K562 (cell line): ENCODE results near the gene HOXB6. TPM values are rescaled to one million over a fixed set of nuclear protein-coding genes. Genes with fewer than 3 reads are reported as not detected.
A peak's percentile ranks its signal among the peaks of the same experiment; 100 is the strongest.

Experiments used
- CREM ChIP-seq: IDR thresholded peaks from 2 replicates; pipeline ENCODE4 v1.6.1; 2014; ENCODE audit warnings: antibody characterized with exemption, low read depth
- ELF4 ChIP-seq: fragments of 450-650 bp; formaldehyde crosslinking; IDR thresholded peaks from 2 replicates; pipeline ENCODE4 v1.4.0; 2022; ENCODE audit warnings: missing genetic modification characterization
- MTA1 ChIP-seq: fragments of 450-650 bp; IDR thresholded peaks from 2 replicates; pipeline ENCODE4 v1.6.1; 2017; ENCODE audit warnings: borderline replicate concordance
- NFE2L1 ChIP-seq: fragments of 450-650 bp; IDR thresholded peaks from 2 replicates; pipeline ENCODE4 v1.6.1; 2016; ENCODE audit warnings: missing genetic modification characterization, low read depth, mild to moderate bottlenecking, missing compliant biosample characterization, moderate library complexity, borderline replicate concordance
- PML ChIP-seq: IDR thresholded peaks from 2 replicates; pipeline ENCODE4 v1.6.1; 2012; ENCODE audit warnings: low read length, inconsistent platforms
- RUNX1 ChIP-seq: sonication (generic); IDR thresholded peaks from 2 replicates; pipeline ENCODE4 v1.6.1; 2016; ENCODE audit warnings: antibody characterized with exemption, low read depth
- STAG1 ChIP-seq: sonication (generic); formaldehyde crosslinking; IDR thresholded peaks from 2 replicates; pipeline ENCODE4 v1.5.0; 2020; ENCODE audit warnings: missing genetic modification reagents, borderline replicate concordance
- TCF7L2 ChIP-seq: fragments of 150-350 bp; IDR thresholded peaks from 2 replicates; pipeline ENCODE4 v1.6.1; 2016; ENCODE audit warnings: low read depth, mild to moderate bottlenecking, low read length, moderate library complexity
- TEAD4 ChIP-seq, 2 experiments: sonication (generic) in 1 of 2; formaldehyde crosslinking in 1 of 2; IDR thresholded peaks; 2 replicates each; pipeline versions ENCODE4 v1.6.1 to v1.8.0; 2012 to 2022; ENCODE audit warnings: borderline replicate concordance in 1 of 2, inconsistent platforms in 1 of 2, low read length in 1 of 2, mild to moderate bottlenecking in 1 of 2, missing genetic modification reagents in 1 of 2
- TRIM28 ChIP-seq: fragments of 450-650 bp; IDR thresholded peaks from 2 replicates; pipeline ENCODE4 v1.6.1; 2017
- ZNF121 ChIP-seq: sonication (generic); formaldehyde crosslinking; conservative IDR thresholded peaks from 2 replicates; pipeline ENCODE4 v1.8.0; 2022; ENCODE audit warnings: missing genetic modification reagents
- ZNF24 ChIP-seq: fragments of 450-650 bp; IDR thresholded peaks from 2 replicates; pipeline ENCODE4 v1.6.1; 2016
- ZNF436 ChIP-seq: fragments of 250-450, 450-650 bp; sonication (Bioruptor Pico); formaldehyde crosslinking; IDR thresholded peaks from 2 replicates; pipeline ENCODE4 v1.7.0; 2020; ENCODE audit warnings: mild to moderate bottlenecking
- ZNF696 ChIP-seq: fragments of 250-450 bp; sonication (Bioruptor Pico); conservative IDR thresholded peaks from 2 replicates; pipeline ENCODE4 v1.4.0; 2020; ENCODE audit warnings: mild to moderate bottlenecking, moderate library complexity
- polyA plus RNA-seq, 8 experiments: library from polyadenylated mRNA; depleted of rRNA in 4 of 8; stranded (reverse) in 5 of 8; unstranded in 3 of 8; fragments of >200 nt; fragmentation: Nextera tagmentation in 2 of 8; fragmentation: Illumina TruSeq in 1 of 8; extraction: Ambion mirVana in 2 of 8; extraction: Trizol in 1 of 8; gene quantifications; 2 replicates each; pipeline versions ENCODE4 v1.2.1 to v1.2.3, GENCODE V29; 2011 to 2014; ENCODE audit warnings: inconsistent platforms in 1 of 8, missing spikeins in 1 of 8
- total RNA-seq, 7 experiments: library from RNA; depleted of rRNA in 6 of 7; stranded (reverse); fragments of >200 nt in 6 of 7; fragmentation: Illumina TruSeq in 2 of 7; extraction: Trizol in 2 of 7; gene quantifications; 2 replicates each; pipeline versions ENCODE4 v1.2.1 to v1.2.3, GENCODE V29; 2011 to 2021; ENCODE audit warnings: low replicate concordance in 1 of 7
- TF ChIP-seq, protein P1 (sequence below): fragments of 250-450 bp; sonication (Bioruptor Pico); IDR thresholded peaks from 2 replicates; pipeline ENCODE4 v1.4.0; 2020; ENCODE audit warnings: borderline replicate concordance
- TF ChIP-seq, protein P2 (sequence below): sonication (generic); formaldehyde crosslinking; IDR thresholded peaks from 2 replicates; pipeline ENCODE4 v1.8.0; 2023; ENCODE audit warnings: mild to moderate bottlenecking, missing genetic modification reagents
- TF ChIP-seq, protein P3 (sequence below), 2 experiments: fragments of 150-350 bp in 1 of 2; IDR thresholded peaks; 2 replicates each; pipeline ENCODE4 v1.6.1; 2012 to 2016; ENCODE audit warnings: low read depth in 2 of 2, low read length in 2 of 2, mild to moderate bottlenecking in 1 of 2, moderate library complexity in 1 of 2

The HOXB6 gene
- total and polyA plus RNA-seq, 9 of the 15 experiments (the other 6 are each of a cell fraction or from before 2014, with no cell fraction given): 1.2 to 14.8 (median 4.9) TPM

DNA sequence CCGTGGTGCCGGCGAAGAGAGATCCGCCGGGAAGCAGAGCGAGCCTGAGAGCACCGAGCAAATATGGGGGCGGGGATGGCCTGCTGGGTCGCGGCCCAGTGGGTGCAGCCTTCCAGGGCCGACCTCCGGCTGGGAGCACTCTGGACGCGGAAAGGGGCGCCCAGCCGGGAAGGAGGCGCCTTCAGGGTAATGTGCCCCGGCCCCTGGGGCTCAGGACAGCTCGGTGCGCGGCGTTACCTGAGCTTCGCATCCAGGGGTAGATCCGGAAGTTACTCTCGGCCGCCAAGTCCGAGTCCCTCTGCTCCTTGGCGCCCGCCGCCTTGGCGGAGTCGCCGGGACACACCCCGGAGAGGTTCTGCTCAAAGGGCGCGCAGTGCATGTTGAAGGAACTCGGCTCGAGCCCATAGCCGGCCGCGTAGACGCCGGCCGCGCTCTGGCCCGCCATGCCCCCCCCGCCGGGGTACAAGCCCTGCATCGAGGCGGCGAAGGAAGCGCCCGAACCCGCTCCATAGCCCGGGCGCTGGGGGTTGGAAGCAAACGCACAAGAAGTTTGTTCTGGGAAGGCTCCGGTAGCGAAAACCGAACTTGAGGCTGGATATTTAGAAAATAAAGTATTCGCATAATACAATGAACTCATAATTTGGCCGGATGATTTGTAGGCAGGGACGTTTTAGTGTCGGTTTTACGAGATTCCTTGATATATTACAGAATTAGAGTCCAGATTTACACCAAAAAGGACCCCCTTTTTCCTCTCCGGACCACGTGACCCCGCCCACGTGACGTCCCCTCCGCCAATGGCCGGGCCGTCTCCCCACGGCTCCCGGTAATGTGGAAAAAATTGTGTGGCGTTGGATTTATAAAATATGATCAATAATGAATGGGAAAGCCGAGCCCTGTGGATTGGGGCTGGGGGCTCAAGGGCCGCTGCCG is 5.8 kb upstream of the HOXB6 start, which contains the start of gene HOXB7 (continued):
- TF ChIP-seq, protein P1, sequence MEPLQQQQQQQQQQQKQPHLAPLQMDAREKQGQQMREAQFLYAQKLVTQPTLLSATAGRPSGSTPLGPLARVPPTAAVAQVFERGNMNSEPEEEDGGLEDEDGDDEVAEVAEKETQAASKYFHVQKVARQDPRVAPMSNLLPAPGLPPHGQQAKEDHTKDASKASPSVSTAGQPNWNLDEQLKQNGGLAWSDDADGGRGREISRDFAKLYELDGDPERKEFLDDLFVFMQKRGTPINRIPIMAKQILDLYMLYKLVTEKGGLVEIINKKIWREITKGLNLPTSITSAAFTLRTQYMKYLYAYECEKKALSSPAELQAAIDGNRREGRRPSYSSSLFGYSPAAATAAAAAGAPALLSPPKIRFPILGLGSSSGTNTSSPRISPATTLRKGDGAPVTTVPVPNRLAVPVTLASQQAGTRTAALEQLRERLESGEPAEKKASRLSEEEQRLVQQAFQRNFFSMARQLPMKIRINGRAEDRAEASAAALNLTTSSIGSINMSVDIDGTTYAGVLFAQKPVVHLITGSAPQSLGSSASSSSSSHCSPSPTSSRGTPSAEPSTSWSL (CRISPR knock-in tag): no peak
- no peak for TF ChIP-seq STAG1 (CRISPR knock-in tag)
- TF ChIP-seq CREM: no peak
- no peak for TF ChIP-seq TRIM28
- no peak for TF ChIP-seq ZNF24
- TF ChIP-seq, protein P2, sequence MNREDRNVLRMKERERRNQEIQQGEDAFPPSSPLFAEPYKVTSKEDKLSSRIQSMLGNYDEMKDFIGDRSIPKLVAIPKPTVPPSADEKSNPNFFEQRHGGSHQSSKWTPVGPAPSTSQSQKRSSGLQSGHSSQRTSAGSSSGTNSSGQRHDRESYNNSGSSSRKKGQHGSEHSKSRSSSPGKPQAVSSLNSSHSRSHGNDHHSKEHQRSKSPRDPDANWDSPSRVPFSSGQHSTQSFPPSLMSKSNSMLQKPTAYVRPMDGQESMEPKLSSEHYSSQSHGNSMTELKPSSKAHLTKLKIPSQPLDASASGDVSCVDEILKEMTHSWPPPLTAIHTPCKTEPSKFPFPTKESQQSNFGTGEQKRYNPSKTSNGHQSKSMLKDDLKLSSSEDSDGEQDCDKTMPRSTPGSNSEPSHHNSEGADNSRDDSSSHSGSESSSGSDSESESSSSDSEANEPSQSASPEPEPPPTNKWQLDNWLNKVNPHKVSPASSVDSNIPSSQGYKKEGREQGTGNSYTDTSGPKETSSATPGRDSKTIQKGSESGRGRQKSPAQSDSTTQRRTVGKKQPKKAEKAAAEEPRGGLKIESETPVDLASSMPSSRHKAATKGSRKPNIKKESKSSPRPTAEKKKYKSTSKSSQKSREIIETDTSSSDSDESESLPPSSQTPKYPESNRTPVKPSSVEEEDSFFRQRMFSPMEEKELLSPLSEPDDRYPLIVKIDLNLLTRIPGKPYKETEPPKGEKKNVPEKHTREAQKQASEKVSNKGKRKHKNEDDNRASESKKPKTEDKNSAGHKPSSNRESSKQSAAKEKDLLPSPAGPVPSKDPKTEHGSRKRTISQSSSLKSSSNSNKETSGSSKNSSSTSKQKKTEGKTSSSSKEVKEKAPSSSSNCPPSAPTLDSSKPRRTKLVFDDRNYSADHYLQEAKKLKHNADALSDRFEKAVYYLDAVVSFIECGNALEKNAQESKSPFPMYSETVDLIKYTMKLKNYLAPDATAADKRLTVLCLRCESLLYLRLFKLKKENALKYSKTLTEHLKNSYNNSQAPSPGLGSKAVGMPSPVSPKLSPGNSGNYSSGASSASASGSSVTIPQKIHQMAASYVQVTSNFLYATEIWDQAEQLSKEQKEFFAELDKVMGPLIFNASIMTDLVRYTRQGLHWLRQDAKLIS (CRISPR knock-in tag): no peak
- no peak for TF ChIP-seq TCF7L2
- no peak for TF ChIP-seq NFE2L1
- TF ChIP-seq MTA1: no peak
- no peak for TF ChIP-seq ZNF121 (CRISPR knock-in tag)
- TF ChIP-seq ZNF436 (CRISPR knock-in tag): no peak
- TF ChIP-seq ELF4 (CRISPR knock-in tag): 0 out of 2 replicates have a peak, but pooled peaks have one; percentile 14
- no peak; the same call in 1 of the 2 replicates for TF ChIP-seq PML
- TF ChIP-seq RUNX1: no peak
- TF ChIP-seq, protein P3, sequence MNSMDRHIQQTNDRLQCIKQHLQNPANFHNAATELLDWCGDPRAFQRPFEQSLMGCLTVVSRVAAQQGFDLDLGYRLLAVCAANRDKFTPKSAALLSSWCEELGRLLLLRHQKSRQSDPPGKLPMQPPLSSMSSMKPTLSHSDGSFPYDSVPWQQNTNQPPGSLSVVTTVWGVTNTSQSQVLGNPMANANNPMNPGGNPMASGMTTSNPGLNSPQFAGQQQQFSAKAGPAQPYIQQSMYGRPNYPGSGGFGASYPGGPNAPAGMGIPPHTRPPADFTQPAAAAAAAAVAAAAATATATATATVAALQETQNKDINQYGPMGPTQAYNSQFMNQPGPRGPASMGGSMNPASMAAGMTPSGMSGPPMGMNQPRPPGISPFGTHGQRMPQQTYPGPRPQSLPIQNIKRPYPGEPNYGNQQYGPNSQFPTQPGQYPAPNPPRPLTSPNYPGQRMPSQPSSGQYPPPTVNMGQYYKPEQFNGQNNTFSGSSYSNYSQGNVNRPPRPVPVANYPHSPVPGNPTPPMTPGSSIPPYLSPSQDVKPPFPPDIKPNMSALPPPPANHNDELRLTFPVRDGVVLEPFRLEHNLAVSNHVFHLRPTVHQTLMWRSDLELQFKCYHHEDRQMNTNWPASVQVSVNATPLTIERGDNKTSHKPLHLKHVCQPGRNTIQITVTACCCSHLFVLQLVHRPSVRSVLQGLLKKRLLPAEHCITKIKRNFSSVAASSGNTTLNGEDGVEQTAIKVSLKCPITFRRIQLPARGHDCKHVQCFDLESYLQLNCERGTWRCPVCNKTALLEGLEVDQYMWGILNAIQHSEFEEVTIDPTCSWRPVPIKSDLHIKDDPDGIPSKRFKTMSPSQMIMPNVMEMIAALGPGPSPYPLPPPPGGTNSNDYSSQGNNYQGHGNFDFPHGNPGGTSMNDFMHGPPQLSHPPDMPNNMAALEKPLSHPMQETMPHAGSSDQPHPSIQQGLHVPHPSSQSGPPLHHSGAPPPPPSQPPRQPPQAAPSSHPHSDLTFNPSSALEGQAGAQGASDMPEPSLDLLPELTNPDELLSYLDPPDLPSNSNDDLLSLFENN (IDR thresholded peaks at IDR 0.05; ENCODE audit: low read depth in 2 of 2, low read length in 2 of 2): no peak
- no peak for TF ChIP-seq ZNF696 (CRISPR knock-in tag)
- no peak for TF ChIP-seq TEAD4 (IDR thresholded peaks at IDR 0.05; ENCODE audit: low read length)
- no peak for TF ChIP-seq TEAD4 (CRISPR knock-in tag; IDR thresholded peaks at IDR 0.05; ENCODE audit: borderline replicate concordance)
